HG03439 (cell line): ENCODE results near the gene GDF7.

ENCODE experiments used
- ATAC-seq: cut with Tn5 transposase; IDR thresholded peaks from one replicate; pipeline ENCODE4 v1.9.1; 2021; ENCODE audit warnings: mild to moderate bottlenecking, moderate library complexity; ENCODE audit not compliant: unreplicated experiment

The GDF7 gene

DNA sequence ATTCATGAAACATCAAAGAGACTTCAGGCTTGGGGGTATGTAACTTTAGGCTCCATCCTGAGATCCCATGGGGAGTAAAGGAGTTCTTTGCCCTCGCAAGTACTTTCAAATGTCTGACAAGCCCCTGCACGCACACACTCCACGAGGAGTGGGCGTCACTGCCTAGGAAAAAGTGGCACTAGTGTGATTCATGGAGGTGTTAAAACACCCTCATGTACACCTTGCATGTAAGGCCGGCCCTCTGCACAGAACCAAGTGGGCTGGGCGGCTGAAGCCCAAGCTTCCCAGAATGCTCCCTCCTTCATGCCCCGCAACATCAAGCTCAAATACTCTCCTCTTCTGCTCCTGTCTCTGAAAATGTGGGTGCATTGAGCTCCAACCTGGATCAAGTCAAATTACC lies 23.9 kb upstream of the GDF7 start:
- no peak for ATAC-seq

DNA sequence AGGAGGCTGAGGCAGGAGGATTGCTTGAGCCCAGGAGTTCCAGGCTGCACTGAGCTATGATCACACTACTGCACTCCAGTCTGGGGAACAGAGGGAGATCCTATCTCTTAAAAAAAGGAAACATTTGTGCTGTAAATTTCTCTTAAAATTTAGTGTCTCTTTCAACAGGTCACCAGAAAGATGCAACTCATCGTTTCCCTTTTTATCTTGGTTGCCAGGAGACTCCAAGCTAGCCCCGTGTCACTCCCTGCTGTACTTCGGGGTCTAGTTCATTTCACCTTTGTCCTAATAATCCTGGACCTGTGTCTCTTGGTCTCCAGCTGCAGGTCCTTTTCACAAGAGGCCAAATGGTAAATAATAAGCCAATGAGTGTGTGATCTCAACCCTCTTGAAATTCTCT lies 23.1 kb upstream of the GDF7 start:
- ATAC-seq = no peak

DNA sequence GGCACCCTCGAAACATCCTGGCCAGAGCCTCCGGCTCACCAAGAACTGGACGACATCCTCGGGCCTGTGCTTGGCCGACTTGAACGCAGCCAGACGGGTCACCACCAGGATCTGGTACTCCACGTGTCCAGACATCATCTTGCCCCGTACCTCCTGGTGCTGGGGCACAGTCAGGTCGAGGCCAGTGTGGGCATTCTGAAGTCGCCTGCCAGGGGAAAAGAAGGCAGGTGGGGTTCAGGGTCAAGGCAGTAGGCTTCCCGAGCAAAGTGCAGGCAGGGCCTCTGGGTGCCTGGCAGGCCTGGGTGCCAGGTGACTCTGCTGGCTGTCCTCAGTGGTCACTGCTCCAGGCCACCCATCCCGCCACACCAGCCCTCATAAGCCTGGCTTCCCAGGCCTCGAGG lies 21.6 kb upstream of the GDF7 start:
- ATAC-seq = no peak

DNA sequence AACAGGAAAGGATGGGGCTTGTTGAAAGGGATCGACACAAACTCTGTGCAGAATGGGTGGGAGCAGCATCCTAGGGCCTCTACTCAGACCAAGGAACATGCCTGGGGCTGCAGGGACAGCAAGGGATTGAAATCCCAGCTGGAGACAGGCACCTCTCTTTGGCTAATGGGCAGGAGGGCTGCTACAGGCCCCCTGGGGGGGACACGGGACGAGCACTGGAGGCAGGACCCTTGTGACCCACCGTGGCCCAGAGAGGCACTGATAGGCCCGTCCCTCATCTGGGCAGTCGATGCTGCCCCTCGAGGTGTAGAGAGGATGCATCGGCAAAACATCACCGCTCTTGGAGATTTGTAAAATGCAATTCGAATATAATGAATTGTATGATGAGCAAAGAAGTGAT lies 21.2 kb upstream of the GDF7 start:
- ATAC-seq = no peak

DNA sequence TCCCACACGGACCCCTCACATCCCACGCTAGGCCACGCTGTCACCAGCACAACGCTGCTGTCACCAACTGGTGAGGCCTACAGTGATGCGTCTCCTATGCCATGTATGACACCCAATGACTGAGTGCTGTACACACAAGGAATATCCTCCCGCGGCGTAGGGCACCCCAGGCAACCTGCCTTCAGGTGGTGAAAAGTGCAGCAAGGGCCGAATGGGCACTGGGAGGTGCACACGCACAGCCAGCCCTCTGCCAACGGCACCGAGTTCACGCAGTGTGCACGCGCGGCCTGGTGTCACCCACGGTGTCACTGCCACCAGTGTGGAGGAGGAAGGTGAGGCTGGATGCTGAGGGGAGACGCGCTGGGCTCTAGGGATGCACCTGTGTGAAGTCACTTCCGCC lies 20.5 kb upstream of the GDF7 start:
- ATAC-seq = no peak

DNA sequence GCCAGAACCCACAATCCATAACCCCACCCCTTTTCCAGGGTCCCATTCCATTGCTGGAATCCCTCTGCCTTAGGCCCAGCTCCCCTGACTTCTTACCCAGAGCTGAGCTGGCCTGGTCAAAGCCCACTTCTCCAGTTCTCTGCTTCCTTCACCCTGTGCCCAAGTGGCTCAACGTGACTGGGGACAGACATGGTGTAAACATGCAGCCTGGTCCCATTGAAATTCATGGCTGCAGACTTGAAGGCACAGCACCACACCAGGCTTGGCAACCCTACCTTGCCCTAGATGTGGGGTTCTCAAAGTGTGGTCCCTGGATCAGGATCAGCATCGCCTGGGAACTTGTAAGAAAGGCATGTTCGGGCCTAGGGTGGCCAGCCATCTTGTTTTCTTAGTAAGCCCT lies 19.7 kb upstream of the GDF7 start:
- ATAC-seq = no peak

DNA sequence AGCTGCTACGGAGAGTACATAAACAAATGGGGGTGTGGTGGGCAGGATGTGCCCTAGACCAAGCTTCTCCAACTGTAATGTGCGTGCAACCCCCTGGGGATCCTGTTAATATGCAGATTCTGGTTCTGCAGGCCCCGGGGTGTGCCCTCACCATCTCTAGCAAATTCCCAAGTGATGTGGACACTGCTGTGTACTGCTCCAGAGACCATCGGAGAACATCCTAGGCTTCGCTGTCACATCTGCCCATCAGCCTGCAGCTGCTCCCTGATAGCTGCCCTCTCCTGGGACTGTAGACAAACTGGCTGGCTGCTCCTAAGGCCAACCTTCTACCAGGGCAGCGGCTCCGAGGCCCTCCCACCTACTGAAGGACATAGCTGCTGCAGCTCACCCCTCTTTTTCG lies 19.2 kb upstream of the GDF7 start:
- no peak for ATAC-seq

DNA sequence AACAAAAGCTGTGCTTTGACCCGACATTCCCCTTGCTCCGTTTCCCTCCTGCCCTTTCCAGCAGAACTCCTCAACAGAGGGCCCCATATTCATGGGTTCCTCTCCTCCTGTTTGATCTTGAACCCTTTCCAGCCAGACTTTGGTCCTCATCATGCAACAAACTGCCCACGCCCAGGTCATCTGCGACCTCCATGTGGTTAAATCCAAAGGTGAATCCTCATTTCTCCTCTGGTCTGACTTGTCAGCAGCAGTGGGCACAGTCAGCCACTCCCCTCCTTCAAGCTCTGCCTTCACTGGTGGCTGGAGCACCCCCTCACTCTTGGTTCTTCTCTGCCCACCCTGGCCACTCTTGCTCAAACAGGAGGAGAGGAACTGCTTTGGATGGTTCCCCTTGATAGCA lies 18.7 kb upstream of the GDF7 start:
- no peak for ATAC-seq

DNA sequence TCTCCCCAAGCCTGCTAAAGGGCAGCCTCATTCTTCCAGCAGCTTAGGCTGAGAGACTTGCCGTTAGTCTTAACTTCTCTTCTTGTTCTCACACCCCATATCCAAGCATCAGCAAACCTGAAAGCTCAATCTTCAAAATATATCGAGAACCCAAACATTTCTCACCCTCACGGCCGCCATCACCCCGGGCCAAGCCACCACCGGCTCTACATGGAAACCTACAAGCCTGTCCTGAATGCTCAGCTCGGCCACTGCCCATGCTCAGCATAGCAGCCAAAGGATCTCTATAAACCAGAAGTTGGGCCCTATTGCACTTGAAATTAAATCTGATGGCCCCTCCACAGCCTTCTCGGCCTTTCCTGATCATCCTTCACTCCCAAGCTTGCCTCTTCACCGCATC lies 18.1 kb upstream of the GDF7 start:
- no peak for ATAC-seq

DNA sequence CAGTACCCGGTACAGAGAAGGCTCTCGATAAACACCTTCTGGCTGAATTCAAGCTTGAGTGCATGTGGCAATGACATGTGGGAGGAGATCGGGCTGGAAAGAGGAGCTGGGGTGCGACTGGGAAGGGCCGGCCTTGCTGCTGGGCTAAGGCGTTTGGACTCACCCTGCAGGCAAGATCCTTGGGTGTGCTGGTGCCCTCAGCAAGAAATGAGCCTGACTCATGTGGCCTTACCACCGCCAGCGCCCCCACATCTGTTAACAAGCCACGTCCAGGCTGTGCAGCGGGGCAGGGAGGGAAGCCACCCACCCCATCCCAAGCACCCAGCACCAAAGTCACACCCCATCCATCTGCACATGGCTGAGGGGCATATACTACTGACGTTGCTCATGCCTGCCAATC lies 17.4 kb upstream of the GDF7 start:
- ATAC-seq = no peak

DNA sequence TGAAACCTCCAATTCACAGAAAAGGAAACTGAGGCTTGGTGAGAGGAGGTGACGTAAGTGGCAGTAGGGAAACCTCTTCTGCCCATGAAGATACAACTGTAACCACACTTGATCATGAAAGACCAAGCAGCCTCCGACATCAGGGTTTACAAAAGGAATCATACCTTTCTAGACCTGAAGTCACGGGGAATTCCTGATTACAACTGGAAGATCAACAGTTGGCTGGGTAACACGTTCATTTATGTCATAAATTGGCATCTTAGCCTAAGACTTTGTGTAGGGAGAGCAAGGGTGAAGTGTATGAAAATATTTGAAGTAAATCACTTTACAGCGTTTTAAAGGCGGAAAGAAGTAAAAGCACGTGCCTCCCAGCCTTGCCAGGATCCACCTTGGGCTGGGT lies 17.0 kb upstream of the GDF7 start:
- no peak for ATAC-seq

DNA sequence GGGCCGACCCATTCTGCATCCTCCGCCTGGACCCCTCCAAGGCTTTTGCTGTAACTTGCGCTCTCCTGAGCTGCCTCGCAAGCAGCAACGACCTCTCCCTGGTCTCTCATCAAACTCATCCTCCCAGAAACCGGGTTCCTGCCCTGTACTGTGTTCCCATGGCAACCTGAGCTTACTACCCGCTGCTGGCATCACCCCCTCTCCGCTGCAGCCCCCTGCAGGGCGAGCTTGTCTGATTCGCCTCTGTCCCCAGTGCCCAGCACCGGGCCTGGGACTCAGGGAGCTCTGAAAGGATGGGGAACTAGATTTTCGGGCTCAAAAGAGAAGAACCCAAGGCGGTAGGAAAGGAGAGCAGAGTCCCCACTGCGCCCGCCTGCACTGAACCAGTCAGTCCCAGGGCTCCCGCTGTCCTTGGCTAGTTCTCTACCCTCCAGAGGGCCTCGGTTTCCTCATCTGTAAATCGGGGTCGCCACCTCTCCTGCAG lies 16.5 kb upstream of the GDF7 start:
- ATAC-seq = peak; percentile 11

DNA sequence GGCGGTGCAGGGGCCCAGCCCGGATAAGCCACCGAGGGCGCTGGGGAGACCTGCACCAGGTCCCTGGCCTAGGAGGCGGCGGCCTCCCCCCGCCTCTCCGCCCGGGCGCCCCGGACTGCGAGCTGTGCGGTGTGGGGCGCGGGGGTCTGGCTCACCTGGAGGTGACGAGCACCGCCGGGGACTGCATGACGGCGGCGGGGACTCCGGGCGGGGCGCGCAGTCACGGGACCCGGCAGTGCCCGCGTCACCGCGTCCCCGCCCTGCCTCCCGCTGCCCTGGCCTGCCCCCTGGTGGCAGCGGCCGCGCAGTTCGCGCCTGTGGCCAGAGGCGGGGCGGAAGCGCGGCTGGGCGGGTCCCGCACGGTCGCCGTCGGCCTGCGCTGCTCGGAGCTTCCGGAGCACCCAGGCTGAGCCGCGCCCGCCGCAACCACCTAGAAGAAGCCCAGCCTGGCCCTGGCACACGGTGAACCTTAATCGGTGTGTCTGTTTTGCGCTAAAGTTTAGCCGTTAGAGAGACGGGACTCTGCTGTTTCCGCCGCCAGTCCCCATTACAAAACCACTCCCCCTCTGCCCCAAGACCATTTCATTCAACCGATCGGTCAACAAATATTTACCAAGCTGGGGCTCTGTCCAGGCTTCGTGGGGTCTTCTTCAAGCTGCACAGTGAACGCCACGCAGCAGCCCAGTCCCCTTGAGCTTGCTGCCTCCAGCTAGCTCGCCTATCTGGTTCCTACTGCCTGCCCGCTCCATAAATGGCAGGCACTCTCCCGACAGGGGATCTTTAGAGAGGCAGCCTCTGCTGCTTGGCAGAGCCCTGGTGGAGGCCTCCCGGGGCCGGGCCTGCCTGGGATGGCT lies 15.8 kb upstream of the GDF7 start, which contains the start of gene HS1BP3:
HS1BP3 (minus strand) TSS at position 222 of the 854 bp plus-strand sequence; CDS start at position 187, 35 bp downstream.
- ATAC-seq = peak; percentile 97

DNA sequence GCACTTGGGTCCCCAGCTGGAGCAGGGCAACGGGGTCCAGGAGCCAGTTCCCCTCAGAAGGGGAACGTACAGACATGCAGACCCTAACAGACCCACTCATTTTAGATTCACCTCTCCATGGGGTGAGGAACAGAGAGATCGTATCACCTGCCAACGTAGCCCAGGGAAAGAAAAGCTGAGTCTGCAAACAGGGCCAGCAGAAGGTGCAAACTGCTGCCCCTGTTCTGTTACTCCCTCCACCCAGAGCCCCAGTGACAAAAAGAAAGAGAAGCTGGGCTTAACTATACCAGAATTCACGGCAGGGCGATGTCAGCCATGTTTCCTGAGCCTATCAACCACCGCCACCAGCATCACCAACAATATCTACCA lies 15.2 kb upstream of the GDF7 start:
- ATAC-seq = no peak

DNA sequence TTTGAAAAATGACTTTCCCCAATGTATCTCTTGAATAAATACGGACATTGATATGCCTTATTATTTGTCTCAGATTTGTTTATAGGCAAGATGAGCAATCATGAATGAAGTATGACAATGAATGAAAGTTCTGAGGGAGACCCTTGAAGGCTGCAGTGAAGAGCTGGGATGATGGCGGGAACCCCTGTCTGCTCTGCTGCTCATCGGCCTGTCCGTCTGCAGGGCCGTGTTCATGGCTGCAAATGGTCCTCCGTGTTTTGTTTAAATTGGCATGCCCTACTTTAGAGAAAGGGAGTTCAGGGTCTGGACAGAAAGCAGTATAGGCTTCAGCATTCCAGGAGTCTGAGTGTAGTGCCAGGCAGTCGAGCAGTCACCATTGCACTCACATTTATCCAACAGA lies 14.8 kb upstream of the GDF7 start:
- ATAC-seq = no peak

DNA sequence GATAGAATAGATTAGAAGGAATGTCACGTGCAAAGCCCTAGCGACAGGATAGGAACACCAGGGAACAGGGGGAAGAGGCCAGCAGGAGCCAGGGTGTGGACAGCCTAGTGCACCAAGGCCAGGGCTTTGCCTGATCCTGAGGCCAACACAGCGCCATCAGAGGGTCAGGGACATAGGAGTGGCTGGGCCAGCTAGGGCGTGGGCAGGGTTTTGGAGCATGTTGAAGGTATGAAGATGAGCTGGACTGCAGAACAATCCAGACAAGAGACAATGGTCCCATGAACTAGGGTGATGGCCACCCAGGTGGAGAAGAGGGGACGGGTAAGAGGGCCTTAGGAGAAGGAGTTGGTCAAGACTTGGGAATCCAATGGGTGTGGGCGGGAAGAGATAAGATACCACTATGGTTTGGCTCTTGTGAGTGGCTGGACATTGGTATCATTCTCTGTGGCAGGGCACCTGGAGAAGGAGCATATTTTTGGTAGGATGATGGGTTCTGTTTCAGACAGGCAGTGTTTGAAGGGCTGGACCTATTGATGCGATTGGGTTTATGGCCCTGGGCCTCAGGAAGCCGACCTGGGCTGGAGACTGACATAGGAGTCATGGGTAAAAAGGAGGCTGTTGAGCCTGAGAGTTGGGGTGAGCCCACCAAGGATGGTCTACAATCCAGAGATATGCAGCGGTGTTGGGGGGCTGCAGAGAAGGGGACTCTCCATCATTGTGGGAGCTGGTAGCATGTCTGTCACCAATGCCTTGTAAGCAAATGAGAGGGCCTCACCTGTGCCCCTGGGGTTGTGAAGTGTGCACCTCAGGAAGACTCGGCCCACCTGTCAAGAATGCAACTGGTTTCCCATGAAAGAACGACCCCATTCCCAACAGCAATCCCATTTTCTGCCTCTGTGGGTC lies 14.0 kb upstream of the GDF7 start:
- no peak for ATAC-seq

DNA sequence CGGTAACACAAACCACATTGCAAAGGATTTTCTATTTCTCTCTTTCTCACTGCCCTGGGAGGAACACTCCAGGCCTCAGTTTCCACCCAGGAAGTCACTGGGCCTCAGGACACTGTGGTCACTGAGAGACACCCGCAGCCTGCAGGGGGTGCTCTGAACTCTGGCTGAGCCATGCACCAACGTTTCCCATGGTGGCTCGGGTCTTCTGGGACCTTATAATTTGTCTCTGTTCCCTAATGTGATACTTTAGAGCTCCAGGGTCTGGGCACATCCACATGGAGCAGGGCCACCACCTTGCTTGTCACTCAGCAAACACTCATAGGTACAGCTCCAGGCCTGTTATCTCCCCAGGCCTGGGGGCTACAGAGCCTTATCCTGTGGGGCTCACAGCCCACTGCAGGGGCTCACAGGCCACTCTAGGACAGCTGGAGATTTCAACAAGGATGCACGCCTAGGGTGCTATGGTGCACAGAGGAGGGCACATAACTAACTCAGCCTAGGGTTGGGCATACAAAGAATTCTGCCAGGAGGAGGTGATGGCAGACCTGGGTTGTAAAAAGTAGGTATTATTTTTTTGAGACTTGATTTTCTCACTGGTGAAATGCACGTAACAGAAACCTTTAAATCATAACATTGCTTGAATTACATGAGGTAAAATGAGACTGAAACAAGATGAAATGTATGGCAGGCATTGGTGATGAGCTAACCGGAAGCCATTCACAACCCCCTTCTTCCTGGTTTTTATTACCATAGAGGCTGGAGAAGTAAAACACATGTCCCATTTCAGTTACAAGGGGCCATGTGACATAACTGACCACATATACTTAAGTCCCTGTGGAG lies 13.0 kb upstream of the GDF7 start:
- ATAC-seq = no peak

DNA sequence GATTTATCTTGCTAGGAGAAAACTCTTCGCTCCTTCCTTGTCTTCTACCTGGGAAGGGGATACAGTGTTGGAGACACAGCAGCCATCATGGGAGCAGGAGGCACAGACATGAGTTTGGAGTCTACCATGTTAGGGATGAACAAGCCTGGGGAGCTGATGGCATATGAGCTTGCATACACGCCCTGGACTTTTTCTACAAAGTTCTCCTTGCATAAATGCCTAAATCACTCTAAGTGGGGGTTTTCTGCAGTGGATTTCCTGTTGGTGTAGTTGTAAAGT lies 12.5 kb upstream of the GDF7 start:
- ATAC-seq = no peak

DNA sequence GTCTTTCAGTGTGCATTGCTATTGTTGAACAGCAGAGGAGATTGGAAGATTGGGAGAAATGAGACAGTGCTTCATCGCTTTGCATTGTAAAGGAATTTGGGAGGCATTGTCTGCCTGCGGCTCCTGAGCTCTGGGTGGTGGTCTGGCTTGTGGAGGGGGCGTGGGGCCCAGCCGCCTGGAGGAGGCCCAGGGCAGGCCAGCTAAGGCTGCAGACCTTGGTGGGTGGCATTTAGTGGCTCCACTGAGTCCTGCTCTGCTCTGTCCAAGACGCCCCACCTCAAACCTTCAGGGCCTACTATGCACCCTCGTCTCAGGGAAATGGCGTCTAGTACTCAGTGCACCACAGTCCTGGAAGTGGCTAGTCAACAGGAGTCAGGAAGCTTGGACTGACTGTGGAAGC lies 10.4 kb upstream of the GDF7 start:
- ATAC-seq = no peak

DNA sequence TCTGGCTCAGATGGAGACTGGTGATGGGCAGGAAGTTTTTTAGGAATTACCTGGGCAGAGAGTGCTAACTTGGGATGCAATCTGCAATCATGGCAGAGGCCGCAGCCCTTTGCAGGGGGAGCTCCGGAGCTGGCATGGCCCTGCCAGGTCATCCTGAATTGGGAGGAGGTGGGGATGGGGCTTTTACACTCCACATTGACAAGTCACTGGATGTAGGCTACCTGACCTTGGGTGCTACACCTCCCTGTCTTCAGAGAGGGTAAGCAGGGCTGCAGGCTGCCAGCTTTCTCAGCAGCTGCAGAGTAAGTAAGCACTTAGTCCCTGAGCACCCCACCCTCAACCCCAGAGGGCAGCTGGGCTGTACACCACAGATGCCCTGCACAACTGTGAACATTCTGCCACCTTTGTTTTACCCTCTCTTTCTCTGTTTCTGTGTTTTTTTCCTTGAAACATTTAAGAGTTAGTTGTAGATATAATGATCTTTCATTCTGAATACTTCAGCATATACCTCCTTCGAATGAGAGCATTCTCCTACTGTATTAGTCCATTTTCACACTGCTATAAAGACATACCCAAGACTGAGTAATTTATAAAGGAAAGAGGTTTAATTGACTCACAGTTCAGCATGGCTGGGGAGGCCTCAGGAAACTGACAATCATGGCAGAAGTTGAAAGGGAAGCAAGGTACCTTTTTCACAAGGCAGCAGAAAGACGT lies 9.3 kb upstream of the GDF7 start:
- no peak for ATAC-seq
